B cell (primary cell): ENCODE measurements around the gene RASGRF2. TPM values are rescaled to one million over a fixed set of nuclear protein-coding genes. Genes with fewer than 3 reads are reported as not detected.

Experiments used
- ATAC-seq: fragments of 200-7000 bp; cut with Tn5 transposase; one replicate; pipeline ENCODE4 v1.10.0; 2021; ENCODE audit warnings: low read depth, mild to moderate bottlenecking, moderate number of reproducible peaks, moderate library complexity
- CTCF ChIA-PET: fragments of 350-600 bp; sonication (Branson Sonifier 250); formaldehyde crosslinking; loops from one replicate; lab custom pipeline; 2021; ENCODE audit warnings: antibody characterized with exemption, inconsistent platforms; lab: Charles Lee
- POLR2A ChIA-PET: fragments of 350-600 bp; sonication (Branson Sonifier 250); formaldehyde crosslinking; loops from one replicate; lab custom pipeline; 2021; ENCODE audit warnings: antibody characterized with exemption; lab: Charles Lee
- DNase-seq: peaks from one replicate; pipeline ENCODE4 v3.0.0; 2013
- H2AFZ ChIP-seq: 2 replicates; pipeline ENCODE4 v1.6.1; 2012; ENCODE audit warnings: mild to moderate bottlenecking, low read depth, low read length; ENCODE audit not compliant: insufficient read depth, poor library complexity, severe bottlenecking
- H3K27ac ChIP-seq, 2 donors: 1 replicate in 1 of 2; 2 replicates in 1 of 2; pipeline ENCODE4 v1.5.1; 2012 to 2013; ENCODE audit warnings: low read length in 2 of 2, mild to moderate bottlenecking in 2 of 2, moderate library complexity in 1 of 2
- H3K27me3 ChIP-seq, 4 experiments: fragments of 200-600 bp in 1 of 4; sonication (generic) in 1 of 4; replicated peaks in 1 of 4; 1 replicate in 2 of 4; 2 replicates in 2 of 4; pipeline versions ENCODE4 v1.6.1 to v1.7.0; 2013 to 2016; ENCODE audit warnings: low read length in 3 of 4, mild to moderate bottlenecking in 2 of 4, mixed read lengths in 1 of 4, moderate library complexity in 1 of 4; ENCODE audit not compliant: insufficient read depth in 4 of 4, control insufficient read depth in 3 of 4; ENCODE audit errors: control extremely low read depth in 1 of 4
- H3K36me3 ChIP-seq, 2 experiments: replicated peaks in 1 of 2; 1 replicate in 1 of 2; 2 replicates in 1 of 2; pipeline versions ENCODE4 v1.6.1 to v1.7.1; 2013; ENCODE audit warnings: low read length in 1 of 2; ENCODE audit not compliant: insufficient read depth in 2 of 2, control insufficient read depth in 1 of 2; ENCODE audit errors: control extremely low read depth in 1 of 2, extremely low read depth in 1 of 2
- H3K4me1 ChIP-seq, 2 donors: fragments of 200-600 bp in 1 of 2; sonication (generic) in 1 of 2; 1 replicate in 1 of 2; 2 replicates in 1 of 2; pipeline versions ENCODE4 v1.5.1 to v1.6.1; 2013 to 2017; ENCODE audit warnings: low read length in 2 of 2; ENCODE audit not compliant: control insufficient read depth in 2 of 2, insufficient read depth in 2 of 2
- H3K4me2 ChIP-seq: replicated peaks from 2 replicates; pipeline ENCODE3; 2012; ENCODE audit warnings: mild to moderate bottlenecking, low read depth, low read length; ENCODE audit not compliant: poor library complexity, severe bottlenecking
- H3K4me3 ChIP-seq, 5 experiments: fragments of 200-600 bp in 1 of 5; sonication (generic) in 1 of 5; 1 replicate in 3 of 5; 2 replicates in 2 of 5; pipeline versions ENCODE4 v1.5.1 to v1.7.0; 2011 to 2016; ENCODE audit warnings: low read length in 4 of 5, mild to moderate bottlenecking in 4 of 5, low read depth in 2 of 5, control low read depth in 1 of 5, moderate library complexity in 1 of 5; ENCODE audit not compliant: insufficient read depth in 1 of 5; ENCODE audit errors: control extremely low read depth in 1 of 5, extremely low read depth in 1 of 5
- H3K79me2 ChIP-seq: fragments of 200-600 bp; sonication (generic); one replicate; pipeline ENCODE4 v1.6.0; 2016; ENCODE audit warnings: low read length; ENCODE audit not compliant: control insufficient read depth, insufficient read depth
- H3K9ac ChIP-seq: fragments of 200-600 bp; sonication (generic); 2 replicates; pipeline ENCODE4 v1.6.1; 2017; ENCODE audit warnings: mild to moderate bottlenecking, low read length, moderate library complexity
- H3K9me3 ChIP-seq, 3 donors: one replicate each; pipeline versions ENCODE4 v1.6.1 to v1.7.1; 2013; ENCODE audit warnings: low read length in 2 of 3; ENCODE audit not compliant: control insufficient read depth in 2 of 3, insufficient read depth in 1 of 3; ENCODE audit errors: control extremely low read depth in 1 of 3
- H4K20me1 ChIP-seq: 2 replicates; pipeline ENCODE4 v1.6.0; 2012; ENCODE audit warnings: mild to moderate bottlenecking, low read length; ENCODE audit not compliant: insufficient read depth, control insufficient read depth, poor library complexity, severe bottlenecking
- H3K27ac Mint-ChIP-seq: one replicate; pipeline ENCODE4 v1.8.0; 2021; ENCODE audit warnings: mixed read lengths
- H3K27me3 Mint-ChIP-seq: one replicate; pipeline ENCODE4 v1.8.0; 2021; ENCODE audit warnings: mixed read lengths
- H3K4me1 Mint-ChIP-seq: one replicate; pipeline ENCODE4 v1.8.0; 2021; ENCODE audit warnings: mixed read lengths
- H3K4me3 Mint-ChIP-seq: one replicate; pipeline ENCODE4 v1.8.0; 2021; ENCODE audit warnings: mixed read lengths
- H3K9me3 Mint-ChIP-seq: one replicate; pipeline ENCODE4 v1.8.0; 2022; ENCODE audit warnings: mixed read lengths; ENCODE audit not compliant: insufficient read depth
- EZH2 ChIP-seq: IDR thresholded peaks from 2 replicates; pipeline ENCODE4 v1.6.1; 2012; ENCODE audit warnings: borderline replicate concordance, low read depth, mild to moderate bottlenecking, moderate library complexity, low read length; ENCODE audit not compliant: insufficient read depth, poor library complexity, severe bottlenecking
- WGBS: methylation state at CpG from one replicate; pipeline ENCODE4 v1.1.5; 2013; ENCODE audit warnings: missing lambda C conversion rate; ENCODE audit not compliant: insufficient coverage; 5-methylcytosine and 5-hydroxymethylcytosine counted together
- intact Hi-C: fragments of 100-400 bp; cut with micrococcal nuclease; formaldehyde crosslinking; loops from one replicate; pipeline ENCODE4 v1.10.0; 2022
- polyA plus RNA-seq: library from polyadenylated mRNA; depleted of rRNA; stranded (reverse); fragments of >200 nt; gene quantifications from 2 replicates; pipeline ENCODE4 v1.2.3, GENCODE V29; 2012
- total RNA-seq, 2 donors: library from RNA; stranded (reverse); fragments of 120-200 nt in 1 of 2; gene quantifications; 1 replicate in 1 of 2; 2 replicates in 1 of 2; pipeline versions ENCODE4 v1.2.3 to v1.2.4, GENCODE V29; 2013 to 2022
- TF ChIP-seq, protein P1 (sequence below): fragments of 200-600 bp; IDR thresholded peaks from one replicate; pipeline ENCODE4 v1.8.0; 2022; ENCODE audit warnings: antibody characterized with exemption, mild to moderate bottlenecking

The RASGRF2 gene
- total and polyA plus RNA-seq, 2 donors (not counting 1 experiment from before 2014, with no cell fraction given) = 0.04 to 0.37 TPM

DNA sequence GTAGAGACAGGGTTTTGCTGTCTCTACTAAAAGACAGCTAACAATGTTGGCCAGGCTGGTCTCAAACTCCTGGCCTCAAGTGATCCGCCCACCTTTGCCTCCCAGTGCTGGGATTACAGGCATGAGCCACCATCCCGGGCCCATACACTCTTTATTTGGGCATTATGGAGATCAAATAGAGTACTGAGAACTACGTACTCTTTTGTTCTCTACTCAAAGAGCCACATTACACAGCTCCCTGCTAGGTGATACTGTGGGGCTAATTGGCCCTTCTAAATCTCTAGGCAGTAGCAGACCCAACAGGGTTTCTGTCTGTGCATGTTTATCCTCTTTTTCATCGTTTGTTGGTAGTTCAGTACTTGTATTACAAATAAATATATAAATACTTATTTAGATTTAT is 289.1 kb downstream of the RASGRF2 start:
- WGBS = 92% methylated on average over 2 of the region's 4 CpGs
- CTCF ChIA-PET = no interaction called here

DNA sequence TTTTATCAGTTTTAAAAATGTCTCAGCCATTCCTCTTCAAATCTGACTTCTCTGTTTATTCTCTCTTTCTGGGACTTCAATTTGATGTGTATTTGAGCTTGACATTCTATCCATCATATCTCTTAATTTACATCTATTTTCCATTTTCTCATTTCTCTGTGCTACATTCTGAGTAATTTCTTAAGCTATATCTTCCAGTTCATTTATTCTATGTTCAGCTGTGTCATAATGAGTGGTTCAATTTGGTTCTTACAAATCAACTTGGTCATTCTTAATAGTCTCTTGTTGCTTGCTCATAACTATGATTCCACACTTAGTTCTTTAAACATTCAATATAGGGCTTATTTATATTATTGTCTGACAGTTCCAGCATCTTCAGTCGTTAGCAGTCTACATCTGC is 289.8 kb downstream of the RASGRF2 start:
- intact Hi-C loops = no loop called here
- Histone ChIP-seq H4K20me1 (no peaks in the 10 kb centered on the region), H2AFZ (no peak overlapping the region), H3K4me2 (no peak overlapping the region), H3K27me3 (no peaks in the 10 kb centered on the region), H3K4me3 (no peak overlapping the region), H3K9me3 (peaks cover 0 to 4% (median 0%) of the 10 kb centered on the region in 3 donors), H3K27ac (no peak overlapping the region), H3K79me2 (no peaks in the 10 kb centered on the region), H3K36me3 (peaks cover 0 to 2% of the 10 kb centered on the region in 2 experiments), H3K9ac (no peak overlapping the region), H3K4me1 (no peaks in the 10 kb centered on the region)
- WGBS = no CpG with 5 or more reads among the region's 1 CpG
- H3K27ac Mint-ChIP-seq = no peak overlapping the region
- H3K4me1 Mint-ChIP-seq = no peaks in the 10 kb centered on the region
- ATAC-seq = no peak
- no peak for DNase-seq
- no peak for TF ChIP-seq EZH2
- TF ChIP-seq, protein P1, sequence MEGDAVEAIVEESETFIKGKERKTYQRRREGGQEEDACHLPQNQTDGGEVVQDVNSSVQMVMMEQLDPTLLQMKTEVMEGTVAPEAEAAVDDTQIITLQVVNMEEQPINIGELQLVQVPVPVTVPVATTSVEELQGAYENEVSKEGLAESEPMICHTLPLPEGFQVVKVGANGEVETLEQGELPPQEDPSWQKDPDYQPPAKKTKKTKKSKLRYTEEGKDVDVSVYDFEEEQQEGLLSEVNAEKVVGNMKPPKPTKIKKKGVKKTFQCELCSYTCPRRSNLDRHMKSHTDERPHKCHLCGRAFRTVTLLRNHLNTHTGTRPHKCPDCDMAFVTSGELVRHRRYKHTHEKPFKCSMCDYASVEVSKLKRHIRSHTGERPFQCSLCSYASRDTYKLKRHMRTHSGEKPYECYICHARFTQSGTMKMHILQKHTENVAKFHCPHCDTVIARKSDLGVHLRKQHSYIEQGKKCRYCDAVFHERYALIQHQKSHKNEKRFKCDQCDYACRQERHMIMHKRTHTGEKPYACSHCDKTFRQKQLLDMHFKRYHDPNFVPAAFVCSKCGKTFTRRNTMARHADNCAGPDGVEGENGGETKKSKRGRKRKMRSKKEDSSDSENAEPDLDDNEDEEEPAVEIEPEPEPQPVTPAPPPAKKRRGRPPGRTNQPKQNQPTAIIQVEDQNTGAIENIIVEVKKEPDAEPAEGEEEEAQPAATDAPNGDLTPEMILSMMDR = no peak
- H3K27me3 Mint-ChIP-seq = no peaks in the 10 kb centered on the region
- H3K4me3 Mint-ChIP-seq = no peak overlapping the region
- ChIA-PET POLR2A (no interaction called here), CTCF (no interaction called here)
- no peaks in the 10 kb centered on the region for H3K9me3 Mint-ChIP-seq

More for the DNA sequence above, 289.1 kb downstream of the RASGRF2 start:
- H3K27me3 ChIP-seq = no peaks in the 10 kb centered on the region
- H3K9me3 Mint-ChIP-seq = no peaks in the 10 kb centered on the region
- H4K20me1 ChIP-seq = no peaks in the 10 kb centered on the region
- H2AFZ ChIP-seq = no peak overlapping the region
- peaks cover 0 to 2% of the 10 kb centered on the region in 2 experiments for H3K36me3 ChIP-seq
- H3K4me2 ChIP-seq = no peak overlapping the region
- POLR2A ChIA-PET = no interaction called here
- no peak overlapping the region for H3K4me3 Mint-ChIP-seq
- H3K27ac Mint-ChIP-seq = no peak overlapping the region
- no peak for ATAC-seq
- no peaks in the 10 kb centered on the region for H3K27me3 Mint-ChIP-seq
- intact Hi-C loops = no loop called here
- H3K9ac ChIP-seq = no peak overlapping the region
- DNase-seq = no peak
- no peaks in the 10 kb centered on the region for H3K79me2 ChIP-seq
- no peaks in the 10 kb centered on the region for H3K4me1 Mint-ChIP-seq
- TF ChIP-seq EZH2 = no peak
- TF ChIP-seq, protein P1 = no peak
- no peak overlapping the region for H3K4me3 ChIP-seq
- peaks cover 0 to 4% (median 0%) of the 10 kb centered on the region in 3 donors for H3K9me3 ChIP-seq
- no peak overlapping the region for H3K27ac ChIP-seq
- no peaks in the 10 kb centered on the region for H3K4me1 ChIP-seq
